ENCODE data around the gene ST7L.
"Not testable (repeated sequence)": the region's sequence is repeated elsewhere in the genome, so short reads cannot be mapped to it uniquely, and the experiment has no call there.

GRCh38 chr1:112640437-112640836 lies 21.5 kb upstream of the ST7L start:
- TF ChIP-seq CTCF, POLR2A (IDR thresholded peaks at IDR 0.05): not testable (repeated sequence)
